ENCODE data around the gene FBXL7.

FBXL7 gene

DNA sequence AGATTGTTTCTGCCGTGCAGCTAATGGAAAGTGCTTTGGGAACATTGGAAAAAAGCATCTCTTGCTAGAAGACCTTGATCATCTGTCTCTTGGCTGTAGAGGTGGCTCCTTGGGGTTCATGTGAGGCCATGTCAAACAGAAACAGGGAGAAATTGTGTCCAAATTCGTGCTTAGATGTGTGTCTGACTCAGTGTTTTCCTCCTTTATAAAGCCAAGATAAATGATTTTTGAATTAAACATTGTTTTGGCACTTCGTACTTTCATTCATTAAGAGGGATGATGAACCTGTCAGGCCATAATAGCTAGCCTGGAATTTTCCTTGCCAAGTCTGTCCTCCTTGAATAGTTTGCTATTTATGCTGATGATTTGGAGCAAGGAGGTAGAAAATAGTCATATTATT lies 143.8 kb downstream of the FBXL7 start:
- DNase-seq (ENCODE audit: low spot score): no peak
- no peak overlapping the region for H3K27ac ChIP-seq
- CTCF ChIA-PET: no interaction called here
- no peak for TF ChIP-seq CTCF (conservative IDR thresholded peaks at IDR 0.05; ENCODE audit: low read depth)
- POLR2A ChIA-PET (ENCODE audit: low non-redundant PET): no interaction called here

- no peak for TF ChIP-seq CTCF (conservative IDR thresholded peaks at IDR 0.05; ENCODE audit: low read depth)
- DNase-seq (ENCODE audit: low spot score): no peak
- ChIA-PET POLR2A (ENCODE audit: low non-redundant PET) (no interaction called here), CTCF (no interaction called here)
- H3K27ac ChIP-seq: no peak overlapping the region
Observed at GRCh38 chr5:15645381-15646160, 145.6 kb downstream of the FBXL7 start.

GRCh38 chr5:15646371-15646770 lies 146.4 kb downstream of the FBXL7 start:
- TF ChIP-seq CTCF (conservative IDR thresholded peaks at IDR 0.05; ENCODE audit: low read depth): no peak

DNA sequence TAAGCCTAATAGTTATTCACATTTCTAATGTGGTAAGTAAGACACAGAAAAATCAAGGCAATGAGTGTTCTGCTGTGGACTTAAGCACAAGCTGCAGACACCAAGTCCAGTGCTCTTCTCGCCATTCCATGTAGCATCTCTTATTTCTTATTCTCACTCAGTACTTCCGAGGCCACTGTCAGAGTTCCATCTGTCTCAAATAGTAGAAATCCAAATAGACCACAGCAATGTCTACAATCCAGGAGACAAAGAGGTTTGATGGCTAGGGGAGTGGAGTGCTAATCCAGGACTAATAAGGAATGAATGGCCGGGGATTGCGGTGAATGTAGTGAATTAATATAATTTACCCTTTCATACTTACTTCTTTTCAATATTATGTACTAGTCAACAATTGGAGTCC lies 147.3 kb downstream of the FBXL7 start:
- TF ChIP-seq CTCF (conservative IDR thresholded peaks at IDR 0.05; ENCODE audit: low read depth): no peak
- H3K27ac ChIP-seq: no peak overlapping the region
- ChIA-PET CTCF (no interaction called here), POLR2A (ENCODE audit: low non-redundant PET) (no interaction called here)
- no peak for DNase-seq (ENCODE audit: low spot score)

More at GRCh38 chr5:15646371-15646770, 146.4 kb downstream of the FBXL7 start:
- no peak for DNase-seq (ENCODE audit: low spot score)
- no peak overlapping the region for H3K27ac ChIP-seq
- ChIA-PET POLR2A (ENCODE audit: low non-redundant PET) (no interaction called here), CTCF (interaction anchor here (0.6 kb wide), 1 partner anchor 367 kb away, joined by 3 read pairs; no protein-coding TSS in a partner anchor)

GRCh38 chr5:15650266-15650665 lies 150.3 kb downstream of the FBXL7 start:
- DNase-seq (ENCODE audit: low spot score): no peak
- CTCF ChIA-PET: no interaction called here
- POLR2A ChIA-PET (ENCODE audit: low non-redundant PET): no interaction called here
- H3K27ac ChIP-seq: no peak overlapping the region
- no peak for TF ChIP-seq CTCF (conservative IDR thresholded peaks at IDR 0.05; ENCODE audit: low read depth)

GRCh38 chr5:15654779-15655178 lies 154.8 kb downstream of the FBXL7 start:
- no peak for TF ChIP-seq CTCF (conservative IDR thresholded peaks at IDR 0.05; ENCODE audit: low read depth)
- POLR2A ChIA-PET (ENCODE audit: low non-redundant PET): no interaction called here

More at GRCh38 chr5:15654779-15655178, 154.8 kb downstream of the FBXL7 start:
- H3K27ac ChIP-seq: no peak overlapping the region
- CTCF ChIA-PET: interaction anchor here (0.5 to 0.6 kb wide), 2 partner anchors 355 to 602 kb away, joined by 3 read pairs; no protein-coding TSS in a partner anchor
- DNase-seq (ENCODE audit: low spot score): no peak
